ENCODE results near the gene THSD4. TPM values are rescaled to one million over a fixed set of nuclear protein-coding genes. Genes with fewer than 3 reads are reported as not detected.

The THSD4 gene
- polyA plus RNA-seq, 1 donor from 2014 or later: 0.46 TPM

GRCh38 chr15:71706461-71707229 is 591.4 kb downstream of the THSD4 start:
- no peak overlapping the region for H3K9ac ChIP-seq (ENCODE audit: low read length)
- H4K20me1 ChIP-seq (ENCODE audit: insufficient read depth): no peaks in the 10 kb centered on the region
- H3K27ac ChIP-seq (ENCODE audit: low read length): no peak overlapping the region
- H3K9me2 ChIP-seq (ENCODE audit: insufficient read depth, low read length): no peaks in the 10 kb centered on the region
- no peaks in the 10 kb centered on the region for H3K27me3 ChIP-seq (ENCODE audit: insufficient read depth, low read depth, low read length)
- H3K36me3 ChIP-seq (ENCODE audit: insufficient read depth, low read length): no peaks in the 10 kb centered on the region
- no peaks in the 10 kb centered on the region for H3K9me3 ChIP-seq (ENCODE audit: low read length)
- H3K4me2 ChIP-seq (ENCODE audit: low read length): no peak overlapping the region
- no peaks in the 10 kb centered on the region for H3F3A ChIP-seq (ENCODE audit: insufficient read depth, low read length, poor library complexity, severe bottlenecking)
- H2AFZ ChIP-seq (ENCODE audit: low read depth, low read length): no peak overlapping the region
- H3K4me3 ChIP-seq (ENCODE audit: low read length): no peak overlapping the region
- no peaks in the 10 kb centered on the region for H3K79me2 ChIP-seq (replicated peaks; ENCODE audit: insufficient read depth, low read length)
- TF ChIP-seq CTCF (IDR thresholded peaks at IDR 0.05; ENCODE audit: poor library complexity, severe bottlenecking) (no peak), EP300 (conservative IDR thresholded peaks at IDR 0.05; ENCODE audit: poor library complexity, severe bottlenecking) (no peak), REST (IDR thresholded peaks at IDR 0.05; ENCODE audit: borderline replicate concordance) (no peak), MXI1 (conservative IDR thresholded peaks at IDR 0.05; ENCODE audit: poor library complexity, severe bottlenecking) (no peak), SMC3 (conservative IDR thresholded peaks at IDR 0.05; ENCODE audit: poor library complexity) (no peak), POLR2AphosphoS5 (IDR thresholded peaks at IDR 0.05) (no peak), TAF1 (IDR thresholded peaks at IDR 0.05; ENCODE audit: low read depth) (no peak)

- Histone ChIP-seq H3K9me2 (ENCODE audit: insufficient read depth, low read length) (no peaks in the 10 kb centered on the region), H3F3A (ENCODE audit: insufficient read depth, low read length, poor library complexity, severe bottlenecking) (no peaks in the 10 kb centered on the region), H4K20me1 (ENCODE audit: insufficient read depth) (no peaks in the 10 kb centered on the region), H2AFZ (ENCODE audit: low read depth, low read length) (no peak overlapping the region), H3K4me2 (ENCODE audit: low read length) (no peak overlapping the region), H3K27ac (ENCODE audit: low read length) (no peak overlapping the region), H3K9me3 (ENCODE audit: low read length) (no peaks in the 10 kb centered on the region), H3K4me3 (ENCODE audit: low read length) (no peak overlapping the region), H3K9ac (ENCODE audit: low read length) (no peak overlapping the region), H3K79me2 (replicated peaks; ENCODE audit: insufficient read depth, low read length) (no peaks in the 10 kb centered on the region), H3K36me3 (ENCODE audit: insufficient read depth, low read length) (no peaks in the 10 kb centered on the region), H3K27me3 (ENCODE audit: insufficient read depth, low read depth, low read length) (no peaks in the 10 kb centered on the region)
- TF ChIP-seq REST (IDR thresholded peaks at IDR 0.05; ENCODE audit: borderline replicate concordance) (no peak), MXI1 (conservative IDR thresholded peaks at IDR 0.05; ENCODE audit: poor library complexity, severe bottlenecking) (no peak), SMC3 (conservative IDR thresholded peaks at IDR 0.05; ENCODE audit: poor library complexity) (no peak), EZH2 (IDR thresholded peaks at IDR 0.05; ENCODE audit: borderline replicate concordance, insufficient read depth, low read length, poor library complexity, severe bottlenecking) (no peak), EP300 (conservative IDR thresholded peaks at IDR 0.05; ENCODE audit: poor library complexity, severe bottlenecking) (no peak), RAD21 (conservative IDR thresholded peaks at IDR 0.05) (no peak), TAF1 (IDR thresholded peaks at IDR 0.05; ENCODE audit: low read depth) (no peak), CTCF (IDR thresholded peaks at IDR 0.05; ENCODE audit: poor library complexity, severe bottlenecking) (no peak), POLR2AphosphoS5 (IDR thresholded peaks at IDR 0.05) (no peak)
Measured at GRCh38 chr15:71707230-71708050, 592.2 kb downstream of the THSD4 start.

All from neural cell (in vitro differentiated cells).